ENCODE data around the gene FCN2.

- TF ChIP-seq CTCF (conservative IDR thresholded peaks at IDR 0.05 in 1 of 2, IDR thresholded peaks at IDR 0.05 in 1 of 2; ENCODE audit: extremely low read depth in 1 of 2, insufficient read depth in 1 of 2, low read depth in 1 of 2, low read length in 2 of 2), result no peak
- TF ChIP-seq EZH2 (IDR thresholded peaks at IDR 0.05; ENCODE audit: borderline replicate concordance, low read length), result no peak
Measured at GRCh38 chr9:134880484-134881312, at the start of gene FCN2.

All from mammary epithelial cell (primary cell).